Uterus (tissue), 2 donors: Measurements from ENCODE around the gene IFITM10.

ENCODE experiments used
- CTCF ChIP-seq, 4 experiments: fragments of 200-600 bp in 2 of 4; fragments of 450-650 bp in 2 of 4; sonication (generic) in 2 of 4; IDR thresholded peaks; one replicate each; pipeline ENCODE4 v1.5.1; 2016 to 2019; ENCODE audit warnings: antibody characterized with exemption in 4 of 4, mild to moderate bottlenecking in 2 of 4, moderate library complexity in 1 of 4
- POLR2A ChIP-seq, 2 donors: fragments of 450-650 bp; IDR thresholded peaks; one replicate each; pipeline ENCODE4 v1.6.1; 2016; ENCODE audit warnings: antibody characterized with exemption in 2 of 2, mild to moderate bottlenecking in 1 of 2, moderate library complexity in 1 of 2

GRCh38 chr11:1701091-1701807 is 49.1 kb downstream of the IFITM10 start:
- TF ChIP-seq CTCF (IDR thresholded peaks at IDR 0.05) (no peak), POLR2A (IDR thresholded peaks at IDR 0.05) (no peak)
